ENCODE data around the gene TRAPPC2L.

Gene TRAPPC2L

DNA sequence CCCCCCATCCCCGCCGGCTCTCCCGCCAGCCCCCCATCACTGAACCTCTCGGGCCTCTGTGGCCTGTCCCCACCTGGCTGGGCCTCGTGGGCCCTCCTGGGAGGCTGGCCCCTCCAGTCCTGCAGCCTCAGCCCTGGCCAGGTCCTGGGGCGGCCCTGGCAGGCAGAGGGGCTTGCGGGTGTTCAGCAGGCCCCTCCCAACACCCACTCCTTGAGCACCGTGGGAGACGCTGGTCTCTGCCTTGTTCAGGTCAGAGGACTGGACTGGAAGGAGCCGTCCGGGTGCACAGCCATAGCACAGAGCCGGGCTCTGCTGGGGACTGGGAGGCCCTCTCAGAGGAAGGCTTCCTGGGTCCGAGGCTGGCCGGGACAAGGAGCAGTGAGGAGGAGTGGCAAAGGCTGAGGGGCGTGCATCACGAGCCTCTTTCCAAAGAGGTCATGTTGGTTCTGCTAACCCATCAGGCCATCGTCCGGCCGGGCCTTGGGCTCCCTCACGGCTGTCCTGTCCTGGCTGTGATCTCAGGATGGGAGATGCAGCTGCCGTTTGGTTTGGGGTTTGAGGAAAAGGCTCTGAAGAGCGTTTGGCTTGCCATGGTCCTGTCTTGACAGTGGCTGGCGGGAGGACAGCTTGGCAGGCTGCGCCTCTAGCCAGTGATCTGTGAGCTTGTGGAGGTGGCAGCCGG is 15.9 kb downstream of the TRAPPC2L start:
- peaks cover 2% of the 10 kb centered on the region for H3K27me3 Mint-ChIP-seq
- no peaks in the 10 kb centered on the region for H3K36me3 Mint-ChIP-seq
- no peak overlapping the region for H3K27ac Mint-ChIP-seq
- H3K9me3 Mint-ChIP-seq: no peaks in the 10 kb centered on the region
- no peaks in the 10 kb centered on the region for H3K4me1 Mint-ChIP-seq
- no peak overlapping the region for H3K4me3 Mint-ChIP-seq

DNA sequence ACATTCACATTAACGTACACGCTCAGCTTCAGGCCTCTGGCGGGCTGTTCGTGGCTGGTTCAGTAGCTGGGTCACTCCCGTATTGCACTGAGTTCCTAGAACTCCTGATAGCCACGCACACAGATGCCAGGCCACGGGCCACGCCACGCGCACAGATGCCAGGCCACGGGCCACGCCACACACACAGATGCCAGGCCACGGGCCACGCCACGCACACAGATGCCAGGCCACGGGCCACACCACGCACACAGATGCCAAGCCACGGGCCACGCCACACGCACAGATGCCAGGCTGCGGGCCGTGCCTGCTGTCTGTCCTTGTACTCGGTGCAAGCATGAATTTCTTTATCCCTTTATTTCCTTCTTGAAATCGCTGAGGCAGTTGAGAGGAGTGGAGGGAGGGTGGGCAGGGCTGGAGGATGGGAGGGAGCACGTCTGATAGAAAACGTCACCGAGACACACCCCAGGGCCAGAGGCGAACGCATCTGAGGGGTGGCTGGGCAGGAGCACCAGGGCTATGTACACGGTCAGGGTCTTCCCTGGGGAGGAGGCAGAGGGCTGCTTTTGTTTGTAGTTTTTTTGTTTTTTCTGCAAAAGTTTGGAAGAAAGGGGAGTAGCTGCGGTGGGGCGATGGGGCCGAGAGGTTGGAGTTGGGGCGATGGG is 18.1 kb downstream of the TRAPPC2L start:
- H3K9me3 Mint-ChIP-seq: no peaks in the 10 kb centered on the region
- no peaks in the 10 kb centered on the region for H3K4me1 Mint-ChIP-seq
- no peaks in the 10 kb centered on the region for H3K36me3 Mint-ChIP-seq

DNA sequence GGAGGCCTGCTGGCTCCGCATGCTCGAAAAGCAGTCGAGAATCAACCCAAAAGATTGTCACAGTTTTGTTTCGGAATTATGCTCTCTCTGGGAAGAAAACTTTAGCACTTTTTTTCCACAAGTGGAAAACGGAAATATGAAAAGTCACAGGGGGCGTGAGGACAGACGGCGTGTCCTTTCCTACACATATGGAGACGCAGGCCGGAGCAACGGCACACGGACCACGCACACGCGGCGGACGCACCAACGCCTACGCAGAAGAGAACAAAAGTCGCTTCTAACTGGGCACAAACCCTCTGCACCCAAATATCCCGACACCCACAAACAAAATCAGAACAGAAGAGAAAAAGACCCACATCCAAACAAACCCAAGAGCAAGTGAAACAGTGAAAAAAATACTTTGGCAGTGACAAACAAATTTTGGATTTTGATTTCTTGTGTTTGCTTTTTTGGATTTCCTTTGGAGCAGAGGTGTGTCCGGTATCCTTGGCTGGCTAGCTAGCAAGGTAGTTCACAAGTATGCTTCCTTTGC is 18.8 kb downstream of the TRAPPC2L start:
- Mint-ChIP-seq H3K4me3 (no peak overlapping the region), H3K36me3 (no peaks in the 10 kb centered on the region), H3K27ac (no peak overlapping the region), H3K9me3 (no peaks in the 10 kb centered on the region), H3K27me3 (peaks cover 2% of the 10 kb centered on the region), H3K4me1 (no peaks in the 10 kb centered on the region)

More for the DNA sequence above, 18.1 kb downstream of the TRAPPC2L start:
- Mint-ChIP-seq H3K4me3 (no peak overlapping the region), H3K27ac (no peak overlapping the region), H3K27me3 (peaks cover 2% of the 10 kb centered on the region)

DNA sequence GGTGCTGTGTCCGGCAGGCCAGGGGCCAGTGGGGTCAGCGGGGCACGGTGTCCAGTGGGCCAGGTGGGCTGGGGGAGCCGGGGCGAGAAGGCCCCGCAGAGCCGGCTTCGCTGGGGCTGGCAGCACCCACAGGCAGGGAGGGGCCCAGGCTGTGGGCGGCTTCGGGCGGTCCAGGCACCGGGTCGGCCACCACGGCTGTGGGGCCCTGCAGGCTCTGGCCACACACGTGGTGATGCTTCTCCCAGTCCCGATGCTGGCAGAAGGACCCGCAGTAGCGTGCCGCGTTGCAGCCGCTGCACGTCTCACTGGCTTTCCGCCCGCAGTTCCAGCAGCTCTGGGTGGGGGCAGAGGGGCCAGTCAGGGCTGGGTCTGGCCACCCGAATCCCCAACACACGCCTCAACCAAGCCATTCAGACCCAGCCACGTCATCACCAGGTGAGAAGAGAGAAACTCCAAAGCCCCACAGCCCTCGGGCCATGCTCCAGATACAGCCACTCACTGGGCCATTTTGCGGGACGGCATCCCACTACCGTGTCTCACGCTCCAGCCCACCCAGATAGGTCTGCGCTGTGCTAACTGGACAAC is 20.1 kb downstream of the TRAPPC2L start:
- no peaks in the 10 kb centered on the region for H3K36me3 Mint-ChIP-seq
- no peaks in the 10 kb centered on the region for H3K27me3 Mint-ChIP-seq
- no peak overlapping the region for H3K27ac Mint-ChIP-seq
- H3K9me3 Mint-ChIP-seq: no peaks in the 10 kb centered on the region
- H3K4me3 Mint-ChIP-seq: no peak overlapping the region
- no peaks in the 10 kb centered on the region for H3K4me1 Mint-ChIP-seq

DNA sequence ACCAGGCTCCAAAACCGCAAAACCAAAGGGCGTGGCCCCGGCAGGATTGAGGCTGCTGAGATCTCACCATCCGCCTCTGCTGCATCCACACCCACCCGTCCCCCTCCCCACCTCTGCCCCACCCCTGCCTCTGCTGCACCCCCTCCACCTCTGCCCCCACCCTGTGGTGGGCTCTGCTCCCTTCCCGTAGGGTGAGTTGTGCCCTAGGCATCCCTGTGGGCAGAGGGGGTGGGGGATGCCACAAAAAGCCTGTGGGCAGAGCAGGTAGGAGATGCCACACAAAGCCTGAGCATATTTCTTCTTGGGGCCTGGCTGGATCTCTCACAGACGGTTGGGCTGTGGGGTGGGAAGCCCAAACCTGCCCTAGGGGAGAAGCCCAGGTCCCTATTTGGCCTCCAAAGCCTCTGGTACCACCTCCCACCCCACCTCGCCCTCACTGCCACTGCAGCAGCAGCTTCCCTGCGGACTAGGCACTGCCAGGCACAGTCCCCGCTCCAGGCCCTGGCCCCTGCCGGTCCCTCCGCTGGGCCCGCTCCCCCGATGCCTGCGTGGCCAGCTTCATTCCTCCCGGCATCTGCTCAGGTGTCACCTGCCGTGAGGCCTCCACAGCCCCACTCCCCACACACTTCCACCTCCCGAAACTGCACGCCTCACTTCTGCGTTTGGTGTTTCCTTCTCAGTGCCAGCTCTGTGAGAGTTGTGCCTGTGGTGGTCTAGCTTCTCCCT is 20.8 kb downstream of the TRAPPC2L start:
- Mint-ChIP-seq H3K9me3 (no peaks in the 10 kb centered on the region), H3K27me3 (no peaks in the 10 kb centered on the region), H3K4me3 (no peak overlapping the region), H3K27ac (no peak overlapping the region), H3K4me1 (no peaks in the 10 kb centered on the region), H3K36me3 (no peaks in the 10 kb centered on the region)

DNA sequence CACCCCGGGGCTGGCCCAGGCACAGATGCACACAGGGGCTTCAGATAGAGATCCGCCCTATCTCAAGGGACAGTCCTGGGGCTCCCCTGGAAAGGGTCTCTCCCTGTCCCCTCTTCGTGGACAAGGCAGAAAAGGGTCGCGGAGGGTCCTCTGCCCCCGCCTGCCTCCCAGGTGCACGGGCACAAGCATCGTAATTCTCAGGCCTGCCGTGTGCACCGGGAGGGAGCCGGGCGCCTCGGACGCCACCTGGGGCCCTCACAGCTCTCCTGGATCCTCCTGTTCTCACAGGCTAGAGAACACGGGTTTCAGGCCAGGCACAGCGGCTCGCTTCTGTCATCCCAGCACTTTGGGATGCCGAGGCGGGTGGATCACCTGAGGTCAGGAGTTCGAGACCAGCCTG is 21.4 kb downstream of the TRAPPC2L start:
- Mint-ChIP-seq H3K27ac (no peak overlapping the region), H3K4me3 (no peak overlapping the region), H3K4me1 (peaks cover 2% of the 10 kb centered on the region), H3K9me3 (no peaks in the 10 kb centered on the region), H3K27me3 (no peaks in the 10 kb centered on the region), H3K36me3 (no peaks in the 10 kb centered on the region)

DNA sequence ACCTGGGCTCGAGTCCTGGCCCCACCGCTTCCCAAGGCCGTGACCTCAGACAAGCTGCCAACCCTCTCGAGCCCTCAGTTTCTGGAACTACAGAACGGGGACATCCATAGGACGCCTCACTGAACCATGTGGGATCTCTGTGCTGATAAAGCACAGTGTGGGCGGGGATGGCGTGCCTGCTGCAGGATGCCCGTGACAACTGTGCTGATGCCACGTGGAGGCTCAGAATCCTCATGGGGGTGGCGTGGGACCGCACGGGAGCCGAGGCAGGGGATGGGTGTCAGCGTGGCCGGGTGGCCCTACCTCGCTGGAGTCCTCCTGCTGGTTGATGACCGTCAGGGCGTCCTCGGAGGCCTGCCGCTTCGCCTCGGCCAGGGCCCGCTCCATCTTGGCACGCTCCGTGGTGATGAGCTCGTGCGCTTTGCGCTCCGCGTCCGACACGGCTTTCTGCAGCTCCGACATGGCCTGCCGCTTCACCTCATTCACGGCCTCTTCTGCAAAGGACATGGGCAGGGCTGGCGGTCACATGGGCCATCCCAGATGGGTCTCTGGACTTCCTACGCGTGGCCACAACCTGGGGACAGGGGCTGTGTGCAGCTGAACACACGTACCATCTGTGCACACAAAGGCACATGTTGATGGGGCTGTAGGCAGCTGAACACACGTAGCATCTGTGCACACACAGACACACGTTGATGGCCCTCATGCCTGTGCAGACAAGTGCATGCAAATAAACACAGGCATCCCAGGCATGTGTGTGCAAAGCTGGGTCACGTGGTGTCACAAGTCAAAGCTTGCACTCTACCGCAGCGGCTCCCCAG is 22.2 kb downstream of the TRAPPC2L start:
- Mint-ChIP-seq H3K4me1 (peaks cover 3% of the 10 kb centered on the region), H3K27ac (no peak overlapping the region), H3K9me3 (no peaks in the 10 kb centered on the region), H3K36me3 (no peaks in the 10 kb centered on the region), H3K4me3 (no peak overlapping the region), H3K27me3 (no peaks in the 10 kb centered on the region)

DNA sequence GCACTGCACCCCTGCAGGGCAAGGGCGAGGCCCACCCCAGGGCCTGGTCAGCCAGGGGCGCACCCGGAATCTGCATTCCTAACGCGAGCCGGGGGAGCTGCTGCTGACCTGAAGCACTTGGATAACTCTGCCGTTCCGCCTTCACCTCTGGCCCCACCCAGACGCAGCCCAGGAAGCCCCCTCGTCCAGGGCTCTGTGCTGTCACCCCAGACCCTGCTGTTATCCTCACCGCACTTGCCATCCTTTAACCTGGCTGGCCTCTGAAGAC is 22.8 kb downstream of the TRAPPC2L start:
- H3K36me3 Mint-ChIP-seq: no peaks in the 10 kb centered on the region
- no peaks in the 10 kb centered on the region for H3K27me3 Mint-ChIP-seq
- H3K9me3 Mint-ChIP-seq: no peaks in the 10 kb centered on the region
- H3K27ac Mint-ChIP-seq: no peak overlapping the region
- no peak overlapping the region for H3K4me3 Mint-ChIP-seq
- peaks cover 3% of the 10 kb centered on the region for H3K4me1 Mint-ChIP-seq

DNA sequence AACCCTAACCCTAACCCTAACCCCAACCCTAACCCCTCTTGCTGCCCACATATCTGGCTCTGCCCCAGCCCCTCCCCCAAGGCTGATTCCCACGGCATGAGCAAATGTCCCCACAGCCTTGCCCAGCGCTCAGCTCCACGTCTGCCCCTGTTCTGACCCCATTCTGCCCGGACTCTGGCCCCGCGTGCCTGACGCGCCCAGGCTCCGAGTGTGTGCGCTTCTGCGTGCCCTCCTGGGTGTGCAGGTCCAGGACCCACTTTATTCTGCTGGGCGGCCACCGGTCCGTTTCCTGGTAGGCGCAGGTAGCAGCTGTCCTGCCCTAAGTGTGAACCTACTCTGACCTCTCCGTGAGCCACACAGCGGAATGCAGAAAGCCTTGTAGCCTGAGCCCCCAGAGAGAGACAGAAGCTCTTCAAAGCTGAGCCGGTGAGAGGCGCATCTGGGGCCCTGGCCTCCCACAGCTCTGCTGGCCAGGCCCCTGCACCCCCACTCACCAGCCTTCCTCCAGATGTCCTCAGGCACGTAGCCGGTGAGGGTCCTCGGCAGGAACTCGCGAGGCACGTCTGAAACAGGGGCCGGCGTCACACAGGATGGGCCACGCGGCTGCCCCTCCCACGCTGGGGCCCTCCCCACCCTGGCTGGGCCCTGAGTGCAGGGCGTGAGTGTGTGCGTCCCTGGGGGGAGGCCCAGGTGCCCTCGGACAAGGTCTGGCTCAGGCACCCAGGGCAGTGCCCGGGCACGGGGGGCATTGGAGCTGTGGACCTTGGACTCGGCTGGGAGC is 23.5 kb downstream of the TRAPPC2L start:
- no peaks in the 10 kb centered on the region for H3K9me3 Mint-ChIP-seq
- peaks cover 3% of the 10 kb centered on the region for H3K4me1 Mint-ChIP-seq
- H3K4me3 Mint-ChIP-seq: no peak overlapping the region
- peak overlapping the region; percentile 31 for H3K27ac Mint-ChIP-seq
- no peaks in the 10 kb centered on the region for H3K27me3 Mint-ChIP-seq
- no peaks in the 10 kb centered on the region for H3K36me3 Mint-ChIP-seq

DNA sequence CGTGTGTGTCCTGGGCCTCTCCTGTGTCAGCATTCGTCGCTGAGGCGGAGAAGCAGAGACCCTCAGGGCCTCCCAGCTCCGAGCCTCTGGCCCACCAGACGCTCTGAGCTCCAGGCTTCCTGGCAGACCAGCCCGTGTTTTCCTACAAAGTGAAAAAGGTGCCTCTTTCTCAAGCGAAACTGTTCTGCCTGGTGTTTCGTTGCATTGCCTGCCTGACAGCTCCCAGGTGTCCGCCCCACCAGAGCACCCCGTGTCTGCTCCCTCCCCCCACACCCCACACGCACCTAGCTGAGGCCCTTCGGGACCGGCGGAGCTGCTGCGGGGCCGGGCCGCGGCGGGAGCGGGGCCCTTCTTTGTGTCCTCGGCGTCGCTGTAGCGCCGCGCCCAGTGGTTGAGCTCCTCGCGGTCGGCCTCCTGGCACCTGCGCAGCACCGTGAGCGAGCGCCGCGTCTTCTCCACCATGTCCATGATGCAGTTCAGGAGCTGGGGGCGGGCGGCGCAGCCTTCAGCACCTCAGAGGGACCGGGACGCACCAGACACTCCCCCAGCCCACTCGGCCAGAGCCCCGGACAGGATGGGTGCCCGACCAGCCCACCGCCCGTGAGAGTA is 24.2 kb downstream of the TRAPPC2L start:
- Mint-ChIP-seq H3K4me1 (peaks cover 3% of the 10 kb centered on the region), H3K27ac (no peak overlapping the region), H3K4me3 (no peak overlapping the region), H3K27me3 (no peaks in the 10 kb centered on the region), H3K36me3 (no peaks in the 10 kb centered on the region), H3K9me3 (no peaks in the 10 kb centered on the region)

DNA sequence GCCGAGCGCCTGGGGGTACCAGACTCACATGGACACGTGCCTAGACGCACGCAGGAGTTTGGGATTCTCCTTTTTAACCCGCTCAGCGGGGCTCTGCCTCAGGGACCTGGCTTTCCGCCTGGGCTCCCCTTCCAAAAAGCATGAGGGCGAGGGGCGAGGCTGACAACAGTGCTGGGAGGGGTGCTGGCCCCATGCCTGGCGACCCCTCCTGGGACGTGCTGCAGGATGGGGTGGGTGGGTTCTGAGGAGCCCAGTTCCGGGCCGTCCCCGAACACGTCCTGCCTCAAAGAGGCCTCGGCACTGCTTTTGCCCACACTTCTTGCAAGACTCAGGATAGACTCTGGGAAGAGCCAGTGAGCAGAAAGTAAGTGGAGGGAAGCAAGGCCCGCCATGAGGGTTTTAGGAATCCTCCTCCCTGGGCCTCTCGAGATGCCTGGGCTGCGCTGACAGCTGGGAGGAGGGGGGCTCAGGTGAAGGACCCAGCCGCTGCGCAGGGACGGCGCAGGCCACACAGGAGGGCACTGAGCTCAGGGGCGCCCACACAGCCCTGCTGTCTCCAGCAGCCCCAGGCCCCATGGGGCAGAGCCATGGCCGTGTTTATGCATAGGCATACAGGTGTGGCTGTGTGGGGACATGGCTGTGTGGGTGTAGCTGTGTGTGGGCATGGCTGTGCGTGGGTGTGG is 24.9 kb downstream of the TRAPPC2L start:
- no peaks in the 10 kb centered on the region for H3K27me3 Mint-ChIP-seq
- no peak overlapping the region for H3K4me3 Mint-ChIP-seq
- H3K4me1 Mint-ChIP-seq: peaks cover 3% of the 10 kb centered on the region
- no peaks in the 10 kb centered on the region for H3K36me3 Mint-ChIP-seq
- H3K9me3 Mint-ChIP-seq: no peaks in the 10 kb centered on the region
- peak overlapping the region; percentile 86 for H3K27ac Mint-ChIP-seq

DNA sequence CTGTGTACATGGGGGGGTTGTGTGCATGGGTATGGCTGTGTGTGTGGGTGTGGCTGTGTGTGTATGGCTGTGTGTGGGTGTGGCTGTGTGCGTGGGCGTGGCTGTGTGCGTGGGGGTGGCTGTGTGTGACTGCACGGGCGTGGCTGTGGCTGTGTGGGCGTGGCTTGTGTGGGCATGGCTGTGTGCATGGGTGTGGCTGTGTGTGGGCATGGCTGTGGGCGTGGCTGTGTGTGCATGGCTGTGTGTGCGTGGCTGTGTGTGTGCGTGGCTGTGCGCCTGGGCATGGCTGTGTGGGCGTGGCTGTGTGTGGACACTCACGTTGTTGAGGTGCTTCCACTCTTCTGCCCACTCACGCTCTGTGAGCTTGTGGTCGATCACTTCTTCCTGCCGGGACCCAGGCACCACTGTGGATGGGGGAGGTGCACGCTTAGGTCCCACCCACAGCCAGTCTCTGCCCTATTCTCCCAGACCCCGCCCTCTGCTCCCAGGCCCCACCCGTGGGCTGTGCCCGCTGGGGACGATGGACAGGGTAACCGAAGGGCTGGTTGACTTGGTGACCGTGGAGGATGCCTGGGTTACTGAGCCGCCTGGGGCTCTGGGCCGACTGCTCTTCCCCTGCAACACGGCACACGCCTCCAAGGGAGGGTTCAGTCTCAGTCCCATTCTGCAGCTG is 25.6 kb downstream of the TRAPPC2L start:
- no peaks in the 10 kb centered on the region for H3K36me3 Mint-ChIP-seq
- no peak overlapping the region for H3K4me3 Mint-ChIP-seq
- no peaks in the 10 kb centered on the region for H3K9me3 Mint-ChIP-seq
- H3K4me1 Mint-ChIP-seq: peaks cover 3% of the 10 kb centered on the region
- H3K27me3 Mint-ChIP-seq: no peaks in the 10 kb centered on the region
- H3K27ac Mint-ChIP-seq: peak overlapping the region; percentile 86

DNA sequence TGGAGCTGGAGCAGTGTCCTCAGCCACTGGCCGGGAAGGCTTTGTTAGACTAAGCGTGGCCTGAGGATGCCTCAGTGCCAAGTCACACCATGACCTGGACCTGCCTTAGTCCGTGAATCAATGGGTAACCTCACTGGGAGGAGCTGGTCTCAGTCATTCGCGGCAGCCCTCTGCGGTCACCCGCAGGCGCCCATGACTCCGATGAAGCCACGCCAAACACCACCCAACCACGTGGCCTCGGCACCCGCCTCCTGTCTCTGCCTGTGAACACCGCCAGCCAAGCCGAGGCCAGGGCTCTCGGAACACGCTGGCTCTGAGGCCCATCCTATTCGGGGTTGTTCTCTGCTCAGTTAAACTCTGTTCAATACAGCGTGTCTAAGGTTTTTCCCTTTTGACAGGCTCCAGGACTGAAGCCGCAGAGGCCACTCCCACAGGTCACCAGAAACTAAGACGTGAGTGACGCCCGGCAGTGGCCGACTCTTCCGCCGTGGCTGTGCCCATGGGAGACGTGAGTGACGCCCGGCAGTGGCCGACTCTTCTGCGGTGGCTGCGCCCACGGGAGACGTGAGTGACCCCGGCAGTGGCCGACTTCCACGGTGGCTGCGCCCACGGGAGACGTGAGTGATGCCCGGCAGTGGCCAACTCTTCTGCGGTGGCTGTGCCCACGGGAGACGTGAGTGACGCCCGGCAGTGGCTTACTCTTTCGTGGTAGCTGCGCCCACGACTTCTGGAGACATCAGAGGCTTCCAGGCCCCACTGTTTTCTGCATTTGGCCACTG is 26.4 kb downstream of the TRAPPC2L start:
- Mint-ChIP-seq H3K27ac (no peak overlapping the region), H3K36me3 (no peaks in the 10 kb centered on the region), H3K27me3 (no peaks in the 10 kb centered on the region), H3K4me3 (no peak overlapping the region), H3K9me3 (no peaks in the 10 kb centered on the region), H3K4me1 (peaks cover 3% of the 10 kb centered on the region)

Data from activated naive CD4-positive, alpha-beta T cell treated with anti-CD3 and anti-CD28 coated beads, Interleukin-2, amount 50 U/mL, for 24 hours (primary cell).